Measurements from ENCODE around the gene VPS33B.
A peak's percentile ranks its signal among the peaks of the same experiment; 100 is the strongest.
"Not testable (repeated sequence)": the region's sequence is repeated elsewhere in the genome, so short reads cannot be mapped to it uniquely, and the experiment has no call there.

VPS33B gene

DNA sequence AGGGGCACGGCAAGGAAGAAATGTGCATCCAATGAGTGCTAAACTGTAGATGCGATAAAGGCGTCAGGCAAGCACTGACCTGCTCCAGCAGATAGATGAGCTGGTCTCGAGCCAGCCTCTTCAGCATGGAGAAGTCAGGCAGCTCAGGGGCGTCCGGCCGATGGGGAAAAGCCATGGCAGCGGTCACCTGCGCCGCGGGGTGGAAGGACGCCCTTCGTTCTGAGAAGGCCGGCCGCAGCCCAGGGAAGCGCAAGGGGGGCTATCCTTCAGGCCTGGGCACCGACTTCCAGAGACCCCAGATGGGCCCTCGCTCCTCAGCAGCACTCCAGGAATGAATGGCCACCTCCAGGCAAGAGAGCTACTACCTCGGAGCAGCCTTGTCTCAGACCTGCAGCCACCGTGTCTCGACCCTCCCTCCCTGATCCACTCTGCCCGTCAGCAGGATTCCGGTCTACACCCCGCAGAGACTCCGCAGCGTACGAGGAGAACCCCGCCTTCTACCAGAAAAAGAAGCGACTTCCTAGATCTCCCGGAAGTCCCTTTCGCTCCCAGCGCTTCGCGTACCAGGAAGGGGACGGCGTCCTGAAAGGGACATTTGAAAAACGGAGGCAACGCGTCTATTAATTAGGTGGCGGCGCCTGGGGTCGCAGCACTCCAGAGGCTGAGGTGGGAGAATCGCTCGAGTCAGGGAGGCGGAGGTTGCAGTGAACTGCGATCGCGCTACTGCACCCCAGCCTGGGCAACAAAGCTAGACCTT is at the start of gene VPS33B:
TSS of gene VPS33B (minus strand) at position 520 of the 757 bp plus-strand sequence. CDS start at position 175, 345 bp downstream.
- peak; percentile 95 for DNase-seq

DNA sequence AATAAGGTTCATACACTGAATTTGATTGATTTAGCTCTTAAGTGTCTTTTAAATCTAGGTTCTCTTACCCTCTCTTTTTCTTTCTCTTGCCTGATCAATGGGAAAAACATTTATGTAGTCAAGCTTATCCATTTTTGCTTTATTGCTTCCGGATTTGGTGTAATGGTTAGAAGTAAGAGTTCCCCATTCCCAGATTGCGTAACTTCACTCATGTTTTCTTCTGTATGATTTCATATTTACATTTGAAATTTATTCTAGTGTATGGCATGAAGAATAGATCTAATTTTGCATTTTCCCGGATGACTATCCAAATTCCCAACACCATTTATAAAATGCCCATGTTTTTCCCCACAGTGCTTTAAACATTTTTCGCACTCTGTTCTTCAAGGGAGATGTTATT is 49.8 kb upstream of the VPS33B start:
- no peak for DNase-seq

DNA sequence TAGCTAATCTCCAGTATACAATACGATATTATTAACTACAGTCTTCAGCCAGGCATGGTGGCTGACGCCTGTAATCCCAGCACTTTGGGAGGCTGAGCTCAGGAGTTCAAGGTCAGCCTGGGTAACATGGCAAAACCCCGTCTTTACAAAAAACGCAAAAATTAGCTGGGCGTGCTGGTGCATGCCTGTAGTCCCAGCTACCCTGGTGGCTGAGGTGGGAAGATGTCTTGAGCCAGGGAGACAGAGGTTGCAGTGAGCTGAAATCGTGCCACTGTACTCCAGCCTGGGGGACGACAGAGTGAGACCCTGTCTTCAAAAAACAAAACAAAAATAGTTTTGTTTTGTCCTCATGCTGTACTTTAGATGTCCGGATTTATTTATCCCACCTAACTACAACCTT is 48.5 kb upstream of the VPS33B start:
- no peak for DNase-seq

DNA sequence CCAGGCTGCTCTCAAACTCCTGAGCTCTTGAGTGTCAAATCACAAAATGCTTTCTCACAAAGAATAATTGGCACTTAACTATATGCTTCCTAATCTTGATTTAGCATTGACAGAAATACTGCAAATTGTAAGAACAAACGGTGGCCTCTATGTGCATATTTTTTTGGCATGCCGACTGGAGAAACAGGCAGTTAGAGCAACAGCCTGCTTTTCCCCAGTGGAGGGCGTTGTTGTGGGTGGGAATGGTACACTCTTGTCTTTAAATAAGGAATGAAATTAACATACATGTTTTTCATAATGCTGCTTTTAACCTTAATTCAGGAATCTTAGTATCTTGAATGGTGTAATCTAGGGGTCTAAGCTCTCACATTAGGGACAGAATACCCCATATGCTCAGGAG is 46.6 kb upstream of the VPS33B start:
- DNase-seq: peak; percentile 15

DNA sequence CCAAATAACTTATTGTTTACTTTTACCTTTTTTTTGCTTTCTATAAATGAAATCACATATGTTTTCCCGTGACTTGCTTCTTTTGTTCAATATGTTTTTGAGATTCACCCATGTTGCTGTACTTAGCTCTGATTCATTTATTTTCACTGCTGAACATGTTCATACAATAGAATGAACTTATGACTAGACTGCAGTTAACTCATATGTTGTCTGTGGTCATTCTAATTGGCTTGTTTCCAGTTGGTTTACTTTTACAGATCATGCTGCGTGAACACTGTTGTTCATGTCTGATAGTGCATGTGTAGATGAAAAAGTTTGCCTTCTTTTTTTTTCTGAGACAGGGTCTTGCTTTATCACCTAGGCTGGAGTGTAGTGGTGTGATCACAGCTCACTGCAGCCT is 46.0 kb upstream of the VPS33B start:
- no peak for DNase-seq

DNA sequence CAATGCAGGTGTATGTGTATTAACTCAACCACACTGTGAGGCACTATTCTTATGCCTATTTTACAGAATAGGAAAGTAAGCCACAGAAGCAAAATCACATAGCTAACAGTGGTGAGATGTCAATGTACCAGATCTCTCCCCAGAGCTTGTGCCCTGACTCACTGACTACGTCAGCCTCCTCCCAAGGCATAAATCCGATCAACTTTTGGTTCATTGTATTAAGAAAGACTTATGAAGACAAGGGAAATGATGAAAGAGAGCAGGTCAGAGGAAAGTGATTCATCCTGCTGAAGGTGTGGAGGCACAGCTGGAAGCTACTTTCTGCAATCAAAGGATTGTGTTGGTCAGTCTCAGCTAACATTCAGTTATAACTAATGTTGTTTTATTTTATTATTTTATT is 44.6 kb upstream of the VPS33B start:
- no peak for DNase-seq

DNA sequence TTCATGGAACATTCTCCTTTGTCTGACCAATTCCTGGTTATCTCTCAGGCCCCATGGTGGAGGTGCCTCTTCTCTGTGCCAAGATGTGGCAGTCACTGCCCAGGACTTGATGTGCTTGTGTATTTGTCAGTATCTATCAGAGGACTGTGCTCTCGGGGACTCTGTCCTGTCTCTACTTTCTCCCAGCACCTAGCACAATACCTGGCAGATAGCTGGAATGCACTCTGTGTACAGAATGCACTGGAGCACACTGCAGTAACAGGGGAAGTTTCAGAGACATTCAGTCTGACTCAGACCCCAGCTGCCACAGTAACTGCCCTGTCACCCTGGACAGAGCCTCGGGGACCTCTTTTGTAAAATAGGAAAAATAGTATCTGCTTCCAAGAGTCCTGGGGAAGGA is 43.1 kb upstream of the VPS33B start:
- no peak for DNase-seq

GRCh38 chr15:91061997-91062396 is 39.6 kb upstream of the VPS33B start:
- peak; percentile 38 for DNase-seq

DNA sequence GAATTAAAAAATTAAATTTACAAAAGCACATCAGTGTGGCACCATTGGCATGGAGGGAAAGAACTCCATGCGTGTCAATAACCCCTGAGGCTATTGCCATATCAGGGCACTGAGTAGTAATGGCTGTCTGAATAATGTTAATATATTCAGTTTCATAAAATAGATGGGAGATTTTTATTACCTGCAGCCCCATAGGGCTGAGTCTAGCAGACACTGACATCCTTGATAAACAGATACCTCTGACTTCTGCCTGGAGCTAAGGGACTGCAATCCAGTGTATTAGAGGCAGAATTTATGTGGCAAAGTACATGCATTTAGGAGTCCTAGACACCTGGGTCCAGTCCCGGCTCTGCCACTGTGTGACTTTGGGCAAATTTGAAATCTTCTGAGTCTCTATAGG is 38.8 kb upstream of the VPS33B start:
- no peak for DNase-seq

DNA sequence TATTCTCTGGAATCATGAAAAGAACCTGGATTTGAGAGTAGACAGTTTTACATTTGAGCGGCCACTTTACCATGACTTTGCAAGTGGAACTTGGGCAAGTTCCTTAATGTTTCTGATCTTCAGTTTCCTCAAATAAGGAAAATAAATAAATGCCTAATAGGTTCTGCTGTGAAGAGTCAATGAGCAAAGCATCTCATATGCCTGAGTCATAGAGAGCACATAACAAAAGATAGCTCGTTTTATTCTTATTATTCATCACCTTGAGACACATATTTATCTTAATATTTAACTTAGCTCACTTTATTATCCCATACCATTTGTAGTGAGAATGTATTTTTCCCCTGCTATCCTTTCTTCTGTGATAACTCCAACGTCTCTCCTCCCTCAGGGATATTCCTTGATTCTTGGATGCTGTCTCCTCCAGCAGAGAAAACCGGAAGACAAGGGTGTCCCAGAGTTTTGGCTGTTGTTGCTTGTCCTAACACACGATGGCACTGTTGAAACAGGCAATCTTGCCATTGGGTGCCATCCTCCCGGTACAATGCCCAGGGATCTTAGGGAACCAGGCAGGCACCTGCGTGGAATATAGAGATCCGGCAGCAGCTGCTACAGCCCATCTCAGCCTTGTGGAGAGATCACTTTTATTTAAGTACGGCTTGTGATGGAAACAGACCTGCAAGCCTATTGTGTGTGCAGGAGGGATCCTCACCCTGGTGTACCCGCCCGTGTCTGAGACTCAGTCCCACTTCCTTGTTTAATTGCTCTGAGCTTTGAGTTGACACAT is 33.3 kb upstream of the VPS33B start:
- peak; percentile 89 for DNase-seq

DNA sequence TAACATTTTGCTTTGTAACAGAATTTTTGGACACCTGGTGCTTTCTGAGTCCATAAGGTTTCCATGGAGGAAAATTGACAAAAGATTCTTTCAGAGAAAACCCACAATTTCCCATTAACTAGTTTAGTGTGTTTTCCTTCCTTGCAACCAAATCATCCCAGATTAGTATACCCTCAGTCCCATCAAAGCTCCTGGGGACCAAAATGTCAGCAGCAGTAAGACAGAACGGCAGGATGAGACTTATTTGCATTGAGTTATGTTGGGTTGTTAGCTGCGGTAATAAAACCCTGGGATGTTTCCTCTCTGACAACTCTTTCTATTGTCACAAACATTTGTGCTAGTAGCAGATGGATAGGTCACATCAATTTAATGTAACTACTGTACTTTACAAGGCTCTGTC is 32.4 kb upstream of the VPS33B start:
- DNase-seq: no peak

- DNase-seq: no peak
These were observed 28.9 kb upstream of the VPS33B start for GRCh38 chr15:91051248-91051647.

DNA sequence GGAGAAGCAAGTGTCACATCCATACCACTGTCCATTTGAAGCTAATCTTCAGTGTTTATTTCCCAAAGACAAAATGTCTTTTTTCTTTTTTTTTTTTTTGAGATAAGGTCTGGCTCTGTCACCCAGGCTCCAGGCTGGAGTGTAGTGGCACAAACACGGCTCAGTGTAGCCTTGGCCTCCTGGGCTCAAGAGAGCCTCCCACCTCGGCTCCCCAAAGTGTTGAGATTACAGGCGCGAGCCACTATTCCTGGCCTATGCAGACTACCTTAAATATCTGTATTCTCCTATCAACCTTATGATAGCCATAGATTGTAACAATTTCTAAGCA is 27.7 kb upstream of the VPS33B start:
- no peak for DNase-seq

- DNase-seq: peak; percentile 79
These were observed 27.2 kb upstream of the VPS33B start for GRCh38 chr15:91049378-91050127.

DNA sequence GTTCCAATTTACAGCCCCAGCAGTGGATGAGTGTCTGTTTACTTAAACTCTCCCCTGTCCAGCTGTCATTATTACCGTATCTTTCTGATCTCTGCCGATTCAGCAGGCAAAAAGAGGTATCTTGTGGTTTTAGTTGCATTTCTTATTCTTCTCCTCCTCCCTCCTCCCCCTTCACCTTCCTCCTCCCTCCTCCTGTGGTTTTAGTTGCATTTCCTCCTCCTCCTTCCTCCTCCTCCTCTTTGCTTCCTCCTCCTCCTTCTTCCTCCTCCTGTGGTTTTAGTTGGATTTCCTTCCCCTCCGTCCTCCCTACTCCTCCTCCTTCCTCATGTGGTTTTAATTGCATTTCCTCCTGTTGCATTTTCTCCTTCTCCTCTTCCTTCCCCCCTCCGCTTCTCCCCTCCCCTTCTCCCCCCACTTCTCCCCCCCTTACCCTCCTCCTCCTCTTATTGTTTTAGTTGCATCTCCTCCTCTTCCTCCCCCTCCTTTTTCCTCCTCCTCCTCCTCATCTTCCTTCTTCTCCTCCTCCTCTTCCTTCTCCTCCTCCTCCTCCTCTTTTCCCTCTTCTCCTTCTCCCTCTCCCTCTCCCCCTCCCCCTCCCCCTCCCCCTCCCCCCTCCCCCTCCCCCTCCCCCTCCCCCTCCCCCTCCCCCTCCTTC is 25.3 kb upstream of the VPS33B start:
- DNase-seq: no peak

GRCh38 chr15:91046056-91046455 is 23.7 kb upstream of the VPS33B start:
- not testable (repeated sequence) for DNase-seq

DNA sequence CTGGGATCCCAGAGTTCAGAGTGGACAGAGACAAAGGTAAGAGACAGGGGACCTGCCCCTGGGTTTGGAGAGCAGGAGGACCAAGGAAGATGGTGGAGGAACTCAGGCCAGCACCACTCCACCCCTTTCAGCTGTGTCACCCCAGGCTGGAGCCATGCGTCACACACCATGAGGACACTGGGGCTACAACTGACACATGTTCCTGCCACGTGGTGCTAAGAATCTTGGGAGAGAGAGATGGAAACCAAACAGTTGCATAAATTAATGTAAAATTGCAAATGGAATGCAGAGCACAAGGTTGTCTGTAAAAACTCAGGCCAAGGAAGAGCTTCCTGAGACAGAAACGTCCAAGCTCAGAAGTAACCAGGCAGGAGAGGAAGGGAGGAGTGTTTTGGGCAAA is 22.7 kb upstream of the VPS33B start:
- DNase-seq: no peak

- no peak for DNase-seq
These were observed 20.9 kb upstream of the VPS33B start for GRCh38 chr15:91043202-91043874.

GRCh38 chr15:91040856-91041255 is 18.5 kb upstream of the VPS33B start:
- no peak for DNase-seq

GRCh38 chr15:91039996-91040395 is 17.6 kb upstream of the VPS33B start:
- DNase-seq: no peak

- peak; percentile 68 for DNase-seq
These were observed 10.8 kb upstream of the VPS33B start for GRCh38 chr15:91032919-91033803.

DNA sequence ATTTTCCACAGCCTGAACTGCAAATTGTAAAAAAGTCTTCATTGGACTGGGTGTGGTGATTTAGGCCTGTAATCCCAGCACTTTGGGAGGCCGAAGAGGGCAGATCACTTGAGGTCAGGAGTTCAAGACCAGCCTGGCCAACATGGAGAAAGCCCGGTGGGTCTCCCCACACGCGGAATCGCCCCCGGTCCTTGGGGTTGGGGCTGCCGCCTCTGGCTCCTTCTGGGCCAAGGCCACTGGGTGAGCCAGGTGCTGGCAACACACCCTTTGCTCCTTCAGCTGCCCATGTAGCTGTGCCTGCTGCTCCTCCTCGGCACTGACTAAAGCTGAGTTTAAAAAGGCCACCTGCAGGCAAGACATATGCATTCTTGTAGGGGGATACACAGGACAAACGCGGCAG is 9.4 kb upstream of the VPS33B start:
- no peak for DNase-seq

All from NCI-H82 (cell line).